MCF 10A (cell line): ENCODE results near the gene USH2A. TPM values are rescaled to one million over a fixed set of nuclear protein-coding genes. Genes with fewer than 3 reads are reported as not detected.

Source experiments
- BruUV-seq: library from RNA; stranded (reverse); fragments of 400-500 nt; replicated peaks from 2 replicates; lab custom pipeline; 2021; lab: Mats Ljungman, UMichigan
- CTCF ChIA-PET: fragments of 300-600 bp; sonication (Branson Sonifier 250); formaldehyde crosslinking; extraction: SDS; loops from one replicate; lab custom pipeline; 2021; ENCODE audit warnings: antibody characterized with exemption, inconsistent platforms; lab: Yijun Ruan, JAX
- POLR2A ChIA-PET: fragments of 300-600, 350-650 bp; sonication (Branson Sonifier 250); formaldehyde crosslinking; extraction: SDS; loops from one replicate; lab custom pipeline; 2020; ENCODE audit warnings: antibody characterized with exemption, inconsistent platforms; lab: Yijun Ruan, JAX
- DNase-seq: peaks from one replicate; pipeline ENCODE4 v3.0.0-alpha.2; 2018; ENCODE audit not compliant: unreplicated experiment
- H3K27ac Mint-ChIP-seq: one replicate; pipeline ENCODE4 v1.8.0; 2022; ENCODE audit warnings: mild to moderate bottlenecking, low read depth, mixed read lengths; ENCODE audit not compliant: unreplicated experiment
- H3K27me3 Mint-ChIP-seq: one replicate; pipeline ENCODE4 v1.8.0; 2022; ENCODE audit warnings: mixed read lengths; ENCODE audit not compliant: insufficient read depth, unreplicated experiment
- H3K36me3 Mint-ChIP-seq: one replicate; pipeline ENCODE4 v1.8.0; 2022; ENCODE audit warnings: mild to moderate bottlenecking, moderate library complexity, mixed read lengths; ENCODE audit not compliant: insufficient read depth, unreplicated experiment
- H3K4me1 Mint-ChIP-seq: one replicate; pipeline ENCODE4 v1.8.0; 2022; ENCODE audit warnings: mixed read lengths; ENCODE audit not compliant: insufficient read depth, unreplicated experiment
- H3K4me3 Mint-ChIP-seq: one replicate; pipeline ENCODE4 v1.8.0; 2022; ENCODE audit warnings: mild to moderate bottlenecking, moderate library complexity, mixed read lengths; ENCODE audit not compliant: unreplicated experiment
- H3K9me3 Mint-ChIP-seq: one replicate; pipeline ENCODE4 v1.8.0; 2022; ENCODE audit warnings: mixed read lengths; ENCODE audit not compliant: unreplicated experiment
- intact Hi-C: fragments of 100-400 bp; cut with micrococcal nuclease; formaldehyde crosslinking; loops from 2 replicates; pipeline ENCODE4 v1.14.1; 2022
- total RNA-seq: library from RNA; stranded (reverse); gene quantifications from 2 replicates; pipeline ENCODE4 v1.2.3, GENCODE V29; 2022
- TF ChIP-seq, protein P1 (sequence below): fragments of 200-600 bp; IDR thresholded peaks from one replicate; pipeline ENCODE4 v1.8.0; 2022; ENCODE audit warnings: antibody characterized with exemption, mild to moderate bottlenecking; ENCODE audit not compliant: unreplicated experiment

Gene USH2A
- total RNA-seq, 1 experiment from 2014 or later, result not detected

DNA sequence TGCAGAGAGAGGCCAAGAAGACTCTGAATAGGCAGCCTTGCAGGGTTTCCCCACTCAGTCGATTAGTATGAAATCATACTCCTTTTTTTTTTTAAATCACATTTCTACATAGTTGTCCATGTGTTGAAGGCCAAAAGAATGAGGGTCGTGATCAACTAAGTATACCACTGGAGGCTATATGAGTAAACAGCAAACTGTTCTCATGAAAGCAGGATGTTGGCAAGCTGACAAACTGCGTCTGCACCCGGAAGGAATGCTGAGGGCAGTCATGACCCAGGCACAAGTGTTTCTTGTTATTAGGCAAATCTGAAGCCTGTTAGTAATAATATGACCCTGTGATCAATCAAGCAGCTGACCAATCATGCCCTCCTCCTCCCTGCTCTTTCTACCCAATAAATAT lies 213.2 kb downstream of the USH2A start:
- TF ChIP-seq, protein P1, sequence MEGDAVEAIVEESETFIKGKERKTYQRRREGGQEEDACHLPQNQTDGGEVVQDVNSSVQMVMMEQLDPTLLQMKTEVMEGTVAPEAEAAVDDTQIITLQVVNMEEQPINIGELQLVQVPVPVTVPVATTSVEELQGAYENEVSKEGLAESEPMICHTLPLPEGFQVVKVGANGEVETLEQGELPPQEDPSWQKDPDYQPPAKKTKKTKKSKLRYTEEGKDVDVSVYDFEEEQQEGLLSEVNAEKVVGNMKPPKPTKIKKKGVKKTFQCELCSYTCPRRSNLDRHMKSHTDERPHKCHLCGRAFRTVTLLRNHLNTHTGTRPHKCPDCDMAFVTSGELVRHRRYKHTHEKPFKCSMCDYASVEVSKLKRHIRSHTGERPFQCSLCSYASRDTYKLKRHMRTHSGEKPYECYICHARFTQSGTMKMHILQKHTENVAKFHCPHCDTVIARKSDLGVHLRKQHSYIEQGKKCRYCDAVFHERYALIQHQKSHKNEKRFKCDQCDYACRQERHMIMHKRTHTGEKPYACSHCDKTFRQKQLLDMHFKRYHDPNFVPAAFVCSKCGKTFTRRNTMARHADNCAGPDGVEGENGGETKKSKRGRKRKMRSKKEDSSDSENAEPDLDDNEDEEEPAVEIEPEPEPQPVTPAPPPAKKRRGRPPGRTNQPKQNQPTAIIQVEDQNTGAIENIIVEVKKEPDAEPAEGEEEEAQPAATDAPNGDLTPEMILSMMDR, result no peak
- no peaks in the 10 kb centered on the region for H3K4me1 Mint-ChIP-seq
- no peaks in the 10 kb centered on the region for H3K36me3 Mint-ChIP-seq
- peak; percentile 24 for DNase-seq
- BruUV-seq, result no TSS peak
- H3K27me3 Mint-ChIP-seq, result peaks cover 98% of the 10 kb centered on the region
- H3K4me3 Mint-ChIP-seq, result no peak overlapping the region
- no peaks in the 10 kb centered on the region for H3K9me3 Mint-ChIP-seq
- POLR2A ChIA-PET, result no interaction called here
- no peak overlapping the region for H3K27ac Mint-ChIP-seq
- CTCF ChIA-PET, result interaction anchor here (0.6 to 3.0 kb wide), 3 partner anchors 10 to 1403 kb away, joined by 3 to 32 read pairs (median 3); no protein-coding TSS in a partner anchor
- intact Hi-C loops, result no loop called here

DNA sequence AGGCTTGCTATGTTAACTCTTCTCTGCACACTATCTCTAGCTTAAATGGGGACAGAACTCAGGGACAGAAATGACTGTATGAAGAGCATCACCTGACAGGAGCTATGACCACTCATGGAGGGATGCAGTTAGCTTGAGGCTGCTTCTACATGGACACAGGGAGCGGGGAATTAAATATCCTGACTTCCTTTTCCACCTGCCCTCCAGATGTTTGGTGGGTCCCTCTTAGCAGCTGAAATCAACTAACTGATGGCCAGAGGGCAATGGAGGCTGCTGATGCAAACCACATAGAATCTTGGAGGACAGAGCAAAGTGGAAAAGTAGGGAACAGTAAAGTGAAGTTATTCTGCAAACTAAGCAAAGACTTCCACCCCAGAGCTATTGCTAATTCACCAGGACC lies 214.1 kb downstream of the USH2A start:
- H3K4me1 Mint-ChIP-seq, result no peaks in the 10 kb centered on the region
- H3K36me3 Mint-ChIP-seq, result no peaks in the 10 kb centered on the region
- DNase-seq, result no peak
- peaks cover 98% of the 10 kb centered on the region for H3K27me3 Mint-ChIP-seq
- ChIA-PET CTCF (interaction anchor here (1.8 to 3.0 kb wide), 2 partner anchors 10 to 12 kb away, joined by 15 to 44 read pairs; no protein-coding TSS in a partner anchor), POLR2A (no interaction called here)
- H3K27ac Mint-ChIP-seq, result no peak overlapping the region
- no peaks in the 10 kb centered on the region for H3K9me3 Mint-ChIP-seq
- TF ChIP-seq, protein P1, result no peak
- H3K4me3 Mint-ChIP-seq, result no peak overlapping the region
- no TSS peak for BruUV-seq
- intact Hi-C loops, result no loop called here

DNA sequence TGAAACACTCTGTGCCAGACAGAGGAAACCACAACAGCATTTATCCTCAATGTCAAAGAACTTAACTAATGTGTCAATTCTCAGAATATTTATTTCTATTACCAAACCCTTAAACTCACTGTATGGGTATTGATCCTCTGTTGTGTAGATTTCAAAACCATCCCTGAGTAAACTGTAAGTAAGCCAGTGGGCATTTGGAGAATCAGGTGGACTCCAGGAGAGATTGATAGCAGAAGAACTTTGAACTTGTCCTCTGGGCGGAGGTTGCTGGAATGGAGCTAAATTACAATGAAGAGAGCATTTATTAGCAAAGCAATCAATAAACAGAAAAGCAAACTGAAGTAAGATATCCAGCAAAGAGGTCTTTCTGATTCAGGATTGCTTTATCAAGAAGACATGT lies 216.1 kb downstream of the USH2A start:
- DNase-seq, result no peak
- Mint-ChIP-seq H3K27me3 (peaks cover 98% of the 10 kb centered on the region), H3K4me1 (no peaks in the 10 kb centered on the region), H3K36me3 (no peaks in the 10 kb centered on the region), H3K27ac (no peak overlapping the region), H3K4me3 (no peak overlapping the region), H3K9me3 (no peaks in the 10 kb centered on the region)
- no TSS peak for BruUV-seq
- TF ChIP-seq, protein P1, result no peak
- POLR2A ChIA-PET, result interaction anchor here (1.1 kb wide), 1 partner anchor 18 kb away, joined by 4 read pairs; no protein-coding TSS in a partner anchor
- CTCF ChIA-PET, result interaction anchor here (0.6 to 3.0 kb wide), 5 partner anchors 14 to 524 kb away, joined by 3 to 44 read pairs (median 3); no protein-coding TSS in a partner anchor
- intact Hi-C loops, result no loop called here

DNA sequence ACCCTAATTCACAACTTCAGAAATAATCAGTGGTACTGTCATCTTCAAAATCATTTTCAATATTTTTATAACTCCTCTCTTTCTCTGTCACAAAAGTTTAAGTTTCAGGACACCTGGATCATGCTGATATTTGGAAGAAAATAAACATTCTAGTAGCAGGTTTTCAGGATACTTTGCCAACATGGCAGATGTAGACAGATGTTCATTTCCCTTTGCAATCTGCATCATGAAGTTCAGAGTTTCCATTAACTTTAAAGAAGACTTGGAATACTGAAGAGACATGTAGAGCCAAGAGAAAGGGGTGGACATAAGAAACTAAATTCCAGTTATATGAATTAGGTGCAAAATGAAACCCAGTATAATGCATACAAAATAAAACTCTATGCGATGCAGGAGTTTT lies 218.1 kb downstream of the USH2A start:
- no peaks in the 10 kb centered on the region for H3K9me3 Mint-ChIP-seq
- no peak overlapping the region for H3K27ac Mint-ChIP-seq
- intact Hi-C loops, result no loop called here
- peaks cover 97% of the 10 kb centered on the region for H3K27me3 Mint-ChIP-seq
- H3K4me3 Mint-ChIP-seq, result no peak overlapping the region
- no peak for DNase-seq
- ChIA-PET POLR2A (no interaction called here), CTCF (interaction anchor here (1.3 to 2.6 kb wide), 2 partner anchors 15 to 16 kb away, joined by 5 to 13 read pairs; no protein-coding TSS in a partner anchor)
- H3K36me3 Mint-ChIP-seq, result no peaks in the 10 kb centered on the region
- TF ChIP-seq, protein P1, result no peak
- no peaks in the 10 kb centered on the region for H3K4me1 Mint-ChIP-seq
- BruUV-seq, result no TSS peak
